ENCODE measurements around the gene PNPLA8. TPM values are rescaled to one million over a fixed set of nuclear protein-coding genes. Genes with fewer than 3 reads are reported as not detected.
A peak's percentile ranks its signal among the peaks of the same experiment; 100 is the strongest.

Gene PNPLA8
- total RNA-seq, 2 experiments from 2014 or later: 85.9 to 88.6 TPM

- Mint-ChIP-seq H3K27ac (peak overlapping the region; percentile 91), H3K9me3 (no peaks in the 10 kb centered on the region), H3K4me3 (peak overlapping the region; percentile 62), H3K27me3 (peaks cover 14% of the 10 kb centered on the region), H3K4me1 (ENCODE audit: low read depth) (peaks cover 71% of the 10 kb centered on the region), H3K36me3 (ENCODE audit: low read depth) (no peaks in the 10 kb centered on the region)
- Histone ChIP-seq H3K4me1 (ENCODE audit: insufficient read depth, low read length) (no peaks in the 10 kb centered on the region), H3K27ac (ENCODE audit: low read depth in 1 of 2, low read length in 2 of 2) (peak overlapping the region in 1 of 2 donors; percentile 39), H3K9me3 (ENCODE audit: control insufficient read depth in 1 of 2, insufficient read depth in 1 of 2, low read length in 2 of 2) (no peaks in the 10 kb centered on the region), H3K36me3 (ENCODE audit: insufficient read depth, low read length) (no peaks in the 10 kb centered on the region), H3K27me3 (ENCODE audit: control insufficient read depth in 1 of 2, insufficient read depth in 2 of 2, low read length in 2 of 2) (peaks cover 0 to 1% of the 10 kb centered on the region in 2 experiments), H3K4me3 (ENCODE audit: low read length) (no peak overlapping the region)
- ChIA-PET CTCF (no interaction called here), POLR2A (interaction anchor here (1.1 to 1.6 kb wide), 3 partner anchors 9 to 106 kb away, joined by 3 to 5 read pairs (median 5); partner anchors contain the start of genes DNAJB9 and THAP5)
- intact Hi-C loops (cut with DNase I, micrococcal nuclease): no loop called here
- no peak for TF ChIP-seq CTCF (IDR thresholded peaks at IDR 0.05)
- DNase-seq (peak in 6 of 14 experiments; percentile 16 to 71 (median 42)), ATAC-seq (ENCODE audit: poor library complexity) (peak; percentile 87)
Measured at GRCh38 chr7:108463613-108464012, 62.3 kb downstream of the PNPLA8 start.

- Histone ChIP-seq H3K27me3 (ENCODE audit: control insufficient read depth in 1 of 2, insufficient read depth in 2 of 2, low read length in 2 of 2) (peaks cover 13 to 19% of the 10 kb centered on the region in 2 experiments), H3K36me3 (ENCODE audit: insufficient read depth, low read length) (no peaks in the 10 kb centered on the region), H3K4me3 (ENCODE audit: low read length) (no peak overlapping the region), H3K27ac (ENCODE audit: low read depth in 1 of 2, low read length in 2 of 2) (no peak overlapping the region), H3K9me3 (ENCODE audit: control insufficient read depth in 1 of 2, insufficient read depth in 1 of 2, low read length in 2 of 2) (no peaks in the 10 kb centered on the region), H3K4me1 (ENCODE audit: insufficient read depth, low read length) (peaks cover 1% of the 10 kb centered on the region)
- H3K4me1 Mint-ChIP-seq (ENCODE audit: low read depth): peaks cover 70% of the 10 kb centered on the region
- ATAC-seq (ENCODE audit: poor library complexity): no peak
- TF ChIP-seq CTCF (IDR thresholded peaks at IDR 0.05): no peak
- peaks cover 31% of the 10 kb centered on the region for H3K27me3 Mint-ChIP-seq
- ChIA-PET POLR2A (no interaction called here), CTCF (no interaction called here)
- intact Hi-C loops (cut with DNase I, micrococcal nuclease): no loop called here
- no peak for DNase-seq
- no peaks in the 10 kb centered on the region for H3K36me3 Mint-ChIP-seq (ENCODE audit: low read depth)
- no peaks in the 10 kb centered on the region for H3K9me3 Mint-ChIP-seq
- H3K27ac Mint-ChIP-seq: no peak overlapping the region
- no peak overlapping the region for H3K4me3 Mint-ChIP-seq
Measured at GRCh38 chr7:108461840-108462239, 64.1 kb downstream of the PNPLA8 start.

GRCh38 chr7:108460964-108461363, 65.0 kb downstream of the PNPLA8 start:
- ChIA-PET CTCF (no interaction called here), POLR2A (no interaction called here)
- TF ChIP-seq CTCF (IDR thresholded peaks at IDR 0.05): no peak
- no peak overlapping the region for H3K27ac Mint-ChIP-seq
- no peak overlapping the region for H3K4me3 Mint-ChIP-seq
- H3K27me3 Mint-ChIP-seq: peaks cover 34% of the 10 kb centered on the region
- H3K27ac ChIP-seq (ENCODE audit: low read depth in 1 of 2, low read length in 2 of 2): no peak overlapping the region
- no peaks in the 10 kb centered on the region for H3K36me3 Mint-ChIP-seq (ENCODE audit: low read depth)
- no peak overlapping the region for H3K4me3 ChIP-seq (ENCODE audit: low read length)
- no peaks in the 10 kb centered on the region for H3K9me3 ChIP-seq (ENCODE audit: control insufficient read depth in 1 of 2, insufficient read depth in 1 of 2, low read length in 2 of 2)
- intact Hi-C loops (cut with DNase I, micrococcal nuclease): no loop called here
- peaks cover 3% of the 10 kb centered on the region for H3K4me1 ChIP-seq (ENCODE audit: insufficient read depth, low read length)
- DNase-seq (no peak), ATAC-seq (ENCODE audit: poor library complexity) (no peak)
- H3K27me3 ChIP-seq (ENCODE audit: control insufficient read depth in 1 of 2, insufficient read depth in 2 of 2, low read length in 2 of 2): peaks cover 13 to 20% of the 10 kb centered on the region in 2 experiments
- H3K4me1 Mint-ChIP-seq (ENCODE audit: low read depth): peaks cover 64% of the 10 kb centered on the region
- no peaks in the 10 kb centered on the region for H3K36me3 ChIP-seq (ENCODE audit: insufficient read depth, low read length)
- no peaks in the 10 kb centered on the region for H3K9me3 Mint-ChIP-seq
